HG02885 (cell line): ENCODE measurements around the gene KCNIP3.
"Not testable (repeated sequence)": the region's sequence is repeated elsewhere in the genome, so short reads cannot be mapped to it uniquely, and the experiment has no call there.

ENCODE experiments used
- ATAC-seq: cut with Tn5 transposase; IDR thresholded peaks from one replicate; pipeline ENCODE4 v1.9.1; 2021; ENCODE audit warnings: mild to moderate bottlenecking; ENCODE audit not compliant: unreplicated experiment, poor library complexity

The KCNIP3 gene

GRCh38 chr2:95296880-95297487 is at the start of gene KCNIP3:
Gene KCNIP3, plus strand, starts transcription at chr2:95297347. Its CDS starts 92 bp downstream, at chr2:95297439.
- no peak for ATAC-seq

GRCh38 chr2:95258271-95258670 is 38.9 kb upstream of the KCNIP3 start:
- no peak for ATAC-seq

- ATAC-seq = no peak
Measured at GRCh38 chr2:95260028-95261023, 36.8 kb upstream of the KCNIP3 start.

GRCh38 chr2:95261602-95262001 is 35.5 kb upstream of the KCNIP3 start:
- ATAC-seq = no peak

- no peak for ATAC-seq
Measured at GRCh38 chr2:95262896-95263542, 34.1 kb upstream of the KCNIP3 start.

GRCh38 chr2:95264624-95265023 is 32.5 kb upstream of the KCNIP3 start:
- no peak for ATAC-seq

- ATAC-seq = no peak
Measured at GRCh38 chr2:95265182-95265581, 32.0 kb upstream of the KCNIP3 start.

- no peak for ATAC-seq
Measured at GRCh38 chr2:95266781-95267430, 30.2 kb upstream of the KCNIP3 start.

GRCh38 chr2:95267458-95268210 is 29.5 kb upstream of the KCNIP3 start:
- no peak for ATAC-seq

- no peak for ATAC-seq
Measured at GRCh38 chr2:95268211-95269035, 28.7 kb upstream of the KCNIP3 start.

GRCh38 chr2:95269036-95269680 is 28.0 kb upstream of the KCNIP3 start:
- ATAC-seq = no peak

GRCh38 chr2:95269745-95270144 is 27.4 kb upstream of the KCNIP3 start:
- not testable (repeated sequence) for ATAC-seq

GRCh38 chr2:95270541-95271081 is 26.5 kb upstream of the KCNIP3 start:
- no peak for ATAC-seq

- no peak for ATAC-seq
Measured at GRCh38 chr2:95271381-95271971, 25.7 kb upstream of the KCNIP3 start.

GRCh38 chr2:95272299-95272751 is 24.8 kb upstream of the KCNIP3 start:
- no peak for ATAC-seq

- no peak for ATAC-seq
Measured at GRCh38 chr2:95272781-95273180, 24.4 kb upstream of the KCNIP3 start.

- ATAC-seq = no peak
Measured at GRCh38 chr2:95273566-95274290, 23.4 kb upstream of the KCNIP3 start.
